GM10266 (cell line): ENCODE data around the gene EGFR.

Source experiments
- DNase-seq: peaks from one replicate; pipeline ENCODE4 v3.0.0; 2012; ENCODE audit errors: extremely low spot score
- CTCF ChIP-seq: IDR thresholded peaks from 2 replicates; pipeline ENCODE4 v1.5.1; 2012; ENCODE audit warnings: mild to moderate bottlenecking, low read depth; ENCODE audit not compliant: control insufficient read depth, insufficient read depth; ENCODE audit errors: missing control alignments

EGFR gene

DNA sequence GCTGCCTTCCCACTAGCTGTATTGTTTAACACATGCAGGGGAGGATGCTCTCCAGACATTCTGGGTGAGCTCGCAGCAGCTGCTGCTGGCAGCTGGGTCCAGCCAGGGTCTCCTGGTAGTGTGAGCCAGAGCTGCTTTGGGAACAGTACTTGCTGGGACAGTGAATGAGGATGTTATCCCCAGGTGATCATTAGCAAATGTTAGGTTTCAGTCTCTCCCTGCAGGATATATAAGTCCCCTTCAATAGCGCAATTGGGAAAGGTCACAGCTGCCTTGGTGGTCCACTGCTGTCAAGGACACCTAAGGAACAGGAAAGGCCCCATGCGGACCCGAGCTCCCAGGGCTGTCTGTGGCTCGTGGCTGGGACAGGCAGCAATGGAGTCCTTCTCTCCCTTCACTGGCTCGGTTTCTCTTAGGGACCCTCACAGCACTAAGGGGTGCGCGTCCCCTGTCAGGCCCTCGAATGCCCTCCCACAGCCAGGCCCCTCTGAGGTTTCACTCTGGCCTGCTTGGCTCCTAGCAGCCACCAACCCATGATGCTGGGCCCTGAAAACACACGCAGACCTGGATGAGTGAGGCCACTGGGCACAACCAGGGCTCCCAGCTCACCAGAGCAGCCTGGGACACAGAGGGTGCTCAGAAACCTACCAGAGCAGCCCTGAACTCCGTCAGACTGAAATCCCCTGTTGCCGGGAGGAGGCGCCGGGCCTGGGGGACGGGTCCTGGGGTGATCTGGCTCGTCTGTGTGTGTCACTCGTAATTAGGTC, 173.3 kb downstream of the EGFR start:
- TF ChIP-seq CTCF: no peak
- DNase-seq: no peak

DNA sequence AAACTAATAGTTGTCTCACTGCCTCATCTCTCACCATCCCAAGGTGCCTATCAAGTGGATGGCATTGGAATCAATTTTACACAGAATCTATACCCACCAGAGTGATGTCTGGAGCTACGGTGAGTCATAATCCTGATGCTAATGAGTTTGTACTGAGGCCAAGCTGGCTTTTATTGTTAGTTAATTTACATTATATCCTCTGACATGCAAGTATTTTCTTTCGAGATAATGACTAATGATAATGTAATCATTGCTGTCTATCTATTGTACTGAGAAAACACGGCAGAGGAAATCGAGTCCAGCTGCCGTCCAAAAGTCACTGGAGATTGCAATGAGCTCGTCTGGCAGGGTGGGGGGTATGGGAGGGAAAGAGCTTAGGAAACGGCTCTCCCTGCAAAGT, 173.9 kb downstream of the EGFR start:
- DNase-seq: no peak
- no peak for TF ChIP-seq CTCF

GRCh38 chr7:55193245-55193644, 174.4 kb downstream of the EGFR start:
- DNase-seq: no peak
- TF ChIP-seq CTCF: no peak

DNA sequence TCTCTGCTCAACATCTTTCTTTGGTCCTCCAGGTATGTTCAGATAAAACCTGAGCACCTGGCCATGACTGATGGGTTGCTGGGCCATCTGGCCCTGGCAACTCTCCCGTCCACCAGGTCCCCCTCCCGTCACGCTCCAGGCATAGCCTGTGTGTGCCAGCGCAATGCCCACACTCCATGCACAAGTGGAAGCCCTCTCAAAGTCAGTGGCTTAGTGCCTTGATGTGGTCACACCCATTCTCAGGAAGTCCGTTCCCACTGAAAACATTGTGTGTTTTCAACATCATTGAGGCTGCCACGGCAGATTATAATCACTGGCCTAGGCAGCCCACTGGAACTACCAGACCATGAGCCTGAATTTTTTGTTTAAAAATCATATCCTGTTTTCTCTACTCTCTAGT, 175.7 kb downstream of the EGFR start:
- no peak for TF ChIP-seq CTCF
- DNase-seq: no peak

GRCh38 chr7:55198634-55199392, 180.0 kb downstream of the EGFR start:
- no peak for DNase-seq
- TF ChIP-seq CTCF: no peak

GRCh38 chr7:55199418-55199817, 180.6 kb downstream of the EGFR start:
- TF ChIP-seq CTCF: no peak

DNA sequence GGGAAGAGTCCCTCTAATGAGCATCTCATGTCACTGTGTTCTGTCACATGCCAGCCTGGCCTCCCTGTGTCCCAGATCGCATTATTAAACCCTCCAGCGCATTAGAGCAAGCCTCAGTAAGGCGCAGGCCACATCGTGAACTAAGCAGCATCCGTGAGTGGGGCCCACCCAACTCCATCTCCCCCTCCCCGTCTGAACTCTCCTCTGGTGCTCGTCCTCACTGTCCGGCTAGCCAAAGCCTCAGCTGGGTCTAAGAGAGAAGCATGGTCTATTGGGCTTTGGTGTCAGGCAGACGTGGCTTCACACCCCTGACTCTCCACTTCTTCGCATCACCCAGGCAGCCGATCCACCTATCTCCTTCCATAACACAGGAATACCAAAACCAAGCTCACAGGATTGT, 181.6 kb downstream of the EGFR start:
- no peak for TF ChIP-seq CTCF
- no peak for DNase-seq

More at GRCh38 chr7:55199418-55199817, 180.6 kb downstream of the EGFR start:
- no peak for DNase-seq
